Measurements from ENCODE around the gene RPP25L.

Gene RPP25L

DNA sequence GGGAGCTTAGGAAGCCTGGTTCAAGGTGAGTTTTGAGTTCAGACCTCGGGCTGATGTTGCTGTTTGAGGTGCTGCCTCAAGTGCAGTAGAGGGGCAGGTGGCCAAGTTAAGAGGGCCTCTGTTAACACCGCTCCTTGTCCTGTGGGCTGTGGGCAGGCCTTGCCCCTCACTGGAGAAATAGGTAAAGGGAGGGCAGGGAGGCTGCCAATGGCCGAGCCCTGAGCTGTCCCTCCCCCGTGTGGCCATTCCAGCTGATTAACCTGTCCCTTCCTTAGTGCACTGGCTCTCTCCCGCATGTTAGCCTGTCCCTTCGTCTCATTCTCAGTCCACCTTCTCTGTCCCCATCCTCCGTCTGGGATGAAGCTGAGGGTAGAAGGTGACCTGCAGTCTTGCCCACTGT is 43.8 kb downstream of the RPP25L start:
- DNase-seq (ENCODE audit: low spot score): no peak

DNA sequence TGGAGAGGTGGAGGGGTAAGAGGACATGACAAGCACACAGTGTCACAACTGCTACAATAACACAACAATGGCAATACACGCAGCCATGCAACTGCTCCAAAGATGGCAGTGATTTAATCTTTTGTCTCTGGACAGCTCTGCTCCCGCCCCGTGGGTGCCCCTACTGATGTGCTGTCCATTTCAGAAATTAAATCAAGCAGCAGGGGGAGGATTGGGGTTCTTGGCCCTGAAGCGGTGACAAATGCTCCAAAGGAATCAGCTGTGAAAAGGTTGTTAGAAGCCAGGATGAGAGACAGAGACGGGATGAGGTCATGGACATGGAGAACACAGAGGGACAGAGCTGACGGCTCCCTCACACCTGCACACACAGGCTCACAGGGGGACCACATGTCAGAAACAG is 44.9 kb downstream of the RPP25L start:
- DNase-seq (ENCODE audit: low spot score): no peak

- no peak for DNase-seq (ENCODE audit: low spot score)
These were observed 45.6 kb downstream of the RPP25L start for GRCh38 chr9:34566322-34566721.

- DNase-seq (ENCODE audit: low spot score): no peak
These were observed 46.0 kb downstream of the RPP25L start for GRCh38 chr9:34565856-34566255.

DNA sequence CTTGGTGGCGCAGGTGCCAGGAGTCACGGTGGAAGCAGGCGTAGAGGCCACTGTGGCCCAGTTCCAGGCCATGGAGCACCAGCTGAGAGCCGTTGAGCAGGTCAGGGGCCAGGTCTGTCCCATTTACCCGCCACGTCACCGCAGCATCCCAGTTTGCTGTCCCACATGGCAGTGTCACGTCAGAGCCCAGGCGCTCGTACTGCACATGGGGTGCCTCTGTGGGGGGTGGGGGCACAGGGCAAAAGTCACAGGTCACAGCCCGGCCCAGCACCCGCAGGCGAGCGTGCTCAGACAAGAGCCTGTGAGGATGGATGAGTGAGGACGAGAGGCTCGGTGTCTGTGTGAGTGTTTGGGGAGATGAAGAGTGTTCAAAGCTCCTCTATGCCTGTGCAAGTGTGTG is 47.3 kb downstream of the RPP25L start:
- no peak for DNase-seq (ENCODE audit: low spot score)

DNA sequence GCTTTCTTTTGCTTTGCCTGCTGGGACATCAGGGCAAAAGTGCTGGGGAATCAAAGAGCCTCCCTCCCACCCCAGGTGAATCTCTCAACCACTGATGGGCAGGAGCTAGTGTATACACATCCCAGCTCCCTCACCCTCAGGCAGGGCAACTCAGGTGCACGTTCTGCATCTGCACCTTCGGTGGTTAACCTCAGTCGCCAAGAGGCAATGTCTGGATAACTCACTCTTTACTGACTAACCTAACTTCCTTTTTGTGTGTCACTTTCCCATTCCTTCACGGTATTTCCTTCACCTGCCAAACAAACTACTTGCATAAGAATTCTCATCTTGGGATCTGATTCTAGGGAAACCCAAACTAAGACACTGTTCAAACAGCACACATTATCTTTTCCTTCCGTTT is 48.6 kb downstream of the RPP25L start:
- DNase-seq (ENCODE audit: low spot score): no peak

DNA sequence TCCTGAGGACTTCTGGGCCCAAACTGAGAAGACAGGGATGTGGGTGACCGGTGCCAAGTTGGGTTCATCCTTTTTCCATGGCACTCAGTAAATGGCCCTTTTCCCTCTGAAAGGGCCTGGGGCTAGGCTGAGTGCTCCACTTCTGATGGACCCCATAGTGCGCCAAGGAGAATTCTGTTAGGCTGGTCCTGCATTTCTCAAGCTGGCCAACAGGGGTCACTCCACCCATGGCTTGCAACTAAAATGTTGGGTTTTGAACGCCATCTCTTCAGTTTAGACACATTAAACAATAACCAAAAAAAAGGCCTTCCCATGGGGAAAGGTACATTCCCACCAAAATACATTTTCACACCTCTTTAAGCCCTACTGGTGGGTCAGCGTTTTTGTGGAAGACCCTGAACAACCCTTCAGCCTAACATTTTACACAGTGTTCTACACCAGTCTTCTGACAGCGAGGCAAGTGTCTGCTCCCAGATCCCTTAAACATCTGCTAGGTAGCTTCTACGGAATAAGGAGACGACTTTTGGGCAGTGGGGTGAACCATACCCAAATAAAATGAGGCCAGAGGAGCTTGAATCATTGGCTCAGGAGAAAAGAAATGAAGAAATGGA is 49.7 kb downstream of the RPP25L start:
- DNase-seq (ENCODE audit: low spot score): peak; percentile 77

DNA sequence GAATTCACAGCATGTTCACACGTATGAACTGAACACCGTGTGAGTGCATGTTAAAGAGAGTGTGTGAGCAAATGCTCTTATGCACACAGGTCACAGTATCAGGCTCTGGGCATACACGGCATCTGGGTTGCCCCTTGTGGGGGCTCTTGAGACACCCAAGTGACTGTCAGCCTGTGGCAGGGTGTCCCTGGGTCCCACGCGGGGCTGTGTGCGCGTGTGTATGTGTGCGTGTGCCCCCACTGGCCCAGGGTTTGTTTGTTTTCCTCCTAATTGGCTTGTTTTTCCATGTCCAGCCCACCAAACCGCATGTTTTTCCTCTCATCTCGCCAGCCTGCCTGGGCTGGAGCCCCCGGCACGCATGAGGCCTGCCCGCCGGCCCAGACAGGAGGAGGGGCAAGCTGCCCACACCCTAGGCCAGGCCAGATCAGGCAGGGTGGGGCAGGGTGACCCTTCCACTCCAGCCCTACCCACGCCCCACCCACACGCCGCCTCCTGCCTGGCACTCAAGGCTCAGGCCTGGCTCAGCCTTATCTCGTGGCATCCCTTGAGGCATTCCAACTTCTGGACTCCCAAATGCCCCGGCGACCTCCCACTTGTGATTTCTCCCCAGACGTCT is 51.2 kb downstream of the RPP25L start:
- DNase-seq (ENCODE audit: low spot score): no peak

Data from iPS-NIHi11 (cell line).